Mesodermal cell (in vitro differentiated cells): ENCODE data around the gene CLDN14. TPM values are rescaled to one million over a fixed set of nuclear protein-coding genes. Genes with fewer than 3 reads are reported as not detected.

Source experiments
- H3K27ac ChIP-seq: 2 replicates; pipeline ENCODE4 v1.7.0; 2013; ENCODE audit warnings: mild to moderate bottlenecking, low read depth, low read length, moderate library complexity; ENCODE audit not compliant: severe bottlenecking
- H3K36me3 ChIP-seq: 2 replicates; pipeline ENCODE4 v1.7.1; 2013; ENCODE audit warnings: mild to moderate bottlenecking, low read length, moderate library complexity; ENCODE audit not compliant: control insufficient read depth, insufficient read depth
- H3K4me1 ChIP-seq: one replicate; pipeline ENCODE4 v1.7.1; 2013; ENCODE audit warnings: mild to moderate bottlenecking, low read length; ENCODE audit not compliant: insufficient read depth, control insufficient read depth, poor library complexity, severe bottlenecking
- H3K4me3 ChIP-seq: 2 replicates; pipeline ENCODE4 v1.7.0; 2013; ENCODE audit warnings: low read length, control low read depth, mild to moderate bottlenecking; ENCODE audit not compliant: insufficient read depth, poor library complexity, severe bottlenecking; ENCODE audit errors: extremely low read depth
- H3K9me3 ChIP-seq: 2 replicates; pipeline ENCODE4 v1.7.1; 2013; ENCODE audit warnings: mild to moderate bottlenecking, low read length, moderate library complexity; ENCODE audit not compliant: control insufficient read depth
- WGBS, 2 experiments: methylation state at CpG; one replicate each; pipeline ENCODE4 v1.1.5; 2013; ENCODE audit warnings: missing lambda C conversion rate in 2 of 2; ENCODE audit not compliant: insufficient coverage in 2 of 2; 5-methylcytosine and 5-hydroxymethylcytosine counted together
- polyA plus RNA-seq, 2 experiments: library from polyadenylated mRNA; stranded (reverse); fragments of 50-300 nt; gene quantifications; one replicate each; pipeline ENCODE4 v1.2.3, GENCODE V29; 2013

The CLDN14 gene
- polyA plus RNA-seq (2013, experiment 1 of 2) = not detected
- polyA plus RNA-seq (2013, experiment 2 of 2) = not detected

GRCh38 chr21:36479415-36480402 lies at the start of gene CLDN14:
CLDN14 (minus strand) TSS chr21:36480122; CDS start chr21:36461695, 18,427 bp downstream.
- H3K9me3 ChIP-seq = no peaks in the 10 kb centered on the region
- H3K36me3 ChIP-seq = no peaks in the 10 kb centered on the region
- H3K27ac ChIP-seq = peak within 1 kb of the TSS; percentile 82
- peaks cover 39% of the 10 kb centered on the region for H3K4me1 ChIP-seq
- H3K4me3 ChIP-seq = no peak within 1 kb of the TSS
- WGBS, 2 experiments = 91 to 95% methylated on average over 15 to 20 of the region's 25 CpGs

GRCh38 chr21:36528716-36529115 lies 48.8 kb upstream of the CLDN14 start:
- Histone ChIP-seq H3K4me1 (no peaks in the 10 kb centered on the region), H3K27ac (no peak overlapping the region), H3K9me3 (no peaks in the 10 kb centered on the region), H3K36me3 (no peaks in the 10 kb centered on the region), H3K4me3 (no peak overlapping the region)
- WGBS, 2 experiments = 100% methylated on average over 1 to 2 of the region's 6 CpGs

GRCh38 chr21:36527317-36527716 lies 47.4 kb upstream of the CLDN14 start:
- Histone ChIP-seq H3K27ac (no peak overlapping the region), H3K9me3 (no peaks in the 10 kb centered on the region), H3K36me3 (no peaks in the 10 kb centered on the region), H3K4me1 (no peaks in the 10 kb centered on the region), H3K4me3 (no peak overlapping the region)
- 98 to 100% methylated on average over 5 of the region's 6 CpGs for WGBS, 2 experiments

GRCh38 chr21:36526104-36526503 lies 46.2 kb upstream of the CLDN14 start:
- Histone ChIP-seq H3K9me3 (no peaks in the 10 kb centered on the region), H3K36me3 (no peaks in the 10 kb centered on the region), H3K4me3 (no peak overlapping the region), H3K4me1 (no peaks in the 10 kb centered on the region), H3K27ac (no peak overlapping the region)
- 94 to 98% methylated on average over 4 of the region's 4 CpGs for WGBS, 2 experiments

GRCh38 chr21:36524477-36524876 lies 44.6 kb upstream of the CLDN14 start:
- 83 to 93% methylated on average over 7 of the region's 9 CpGs for WGBS, 2 experiments
- H3K4me3 ChIP-seq = no peak overlapping the region
- no peak overlapping the region for H3K27ac ChIP-seq
- H3K36me3 ChIP-seq = no peaks in the 10 kb centered on the region
- no peaks in the 10 kb centered on the region for H3K4me1 ChIP-seq
- no peaks in the 10 kb centered on the region for H3K9me3 ChIP-seq

- Histone ChIP-seq H3K4me3 (no peak overlapping the region), H3K9me3 (no peaks in the 10 kb centered on the region), H3K27ac (no peak overlapping the region), H3K36me3 (no peaks in the 10 kb centered on the region), H3K4me1 (no peaks in the 10 kb centered on the region)
- WGBS, 2 experiments = 89 to 90% methylated on average over 5 to 8 of the region's 14 CpGs
Measured at GRCh38 chr21:36522219-36522808, 42.4 kb upstream of the CLDN14 start.

GRCh38 chr21:36518883-36519492 lies 39.1 kb upstream of the CLDN14 start:
- no peaks in the 10 kb centered on the region for H3K9me3 ChIP-seq
- H3K36me3 ChIP-seq = no peaks in the 10 kb centered on the region
- H3K27ac ChIP-seq = no peak overlapping the region
- H3K4me1 ChIP-seq = no peaks in the 10 kb centered on the region
- H3K4me3 ChIP-seq = no peak overlapping the region
- WGBS, 2 experiments = 92 to 97% methylated on average over 4 to 6 of the region's 10 CpGs

- Histone ChIP-seq H3K9me3 (no peaks in the 10 kb centered on the region), H3K36me3 (no peaks in the 10 kb centered on the region), H3K27ac (no peak overlapping the region), H3K4me3 (no peak overlapping the region), H3K4me1 (no peaks in the 10 kb centered on the region)
- 89 to 90% methylated on average over 4 to 6 of the region's 6 CpGs for WGBS, 2 experiments
Measured at GRCh38 chr21:36517366-36518075, 37.6 kb upstream of the CLDN14 start.

- Histone ChIP-seq H3K36me3 (no peaks in the 10 kb centered on the region), H3K4me3 (no peak overlapping the region), H3K27ac (no peak overlapping the region), H3K9me3 (no peaks in the 10 kb centered on the region), H3K4me1 (no peaks in the 10 kb centered on the region)
- 100% methylated on average over 3 of the region's 3 CpGs; no CpG with 5 or more reads in 1 of the 2 experiments for WGBS, 2 experiments
Measured at GRCh38 chr21:36516281-36516680, 36.4 kb upstream of the CLDN14 start.

GRCh38 chr21:36513430-36513829 lies 33.5 kb upstream of the CLDN14 start:
- WGBS, 2 experiments = no CpG with 5 or more reads among the region's 1 CpG
- Histone ChIP-seq H3K9me3 (no peaks in the 10 kb centered on the region), H3K36me3 (no peaks in the 10 kb centered on the region)

More at GRCh38 chr21:36513430-36513829, 33.5 kb upstream of the CLDN14 start:
- H3K27ac ChIP-seq = no peak overlapping the region
- H3K4me3 ChIP-seq = no peak overlapping the region
- H3K4me1 ChIP-seq = no peaks in the 10 kb centered on the region
